HepG2 (cell line): ENCODE data around the gene TAMALIN. TPM values are rescaled to one million over a fixed set of nuclear protein-coding genes. Genes with fewer than 3 reads are reported as not detected.

Source experiments
- ASH2L ChIP-seq: fragments of 300-600, 200-600 bp; sonication (generic); IDR thresholded peaks from 2 replicates; pipeline ENCODE4 v1.7.0; 2017; ENCODE audit warnings: low read depth, mild to moderate bottlenecking, moderate library complexity, mixed read lengths, low read length; ENCODE audit not compliant: insufficient read length
- SAFB2 ChIP-seq: sonication (generic); formaldehyde crosslinking; IDR thresholded peaks from 2 replicates; pipeline ENCODE4 v1.5.1; 2020; ENCODE audit warnings: missing genetic modification reagents, low read depth, mild to moderate bottlenecking, borderline replicate concordance
- SAP130 ChIP-seq: IDR thresholded peaks from 2 replicates; pipeline ENCODE4 v1.6.1; 2016; ENCODE audit warnings: low read depth
- SYNCRIP ChIP-seq: fragments of 200-400 bp; formaldehyde crosslinking; IDR thresholded peaks from 2 replicates; pipeline ENCODE4 v1.6.1; 2018; ENCODE audit warnings: mild to moderate bottlenecking, low read depth, low read length; ENCODE audit not compliant: insufficient read depth
- XBP1 ChIP-seq: sonication (generic); formaldehyde crosslinking; IDR thresholded peaks from 2 replicates; pipeline ENCODE4 v1.5.0; 2020; ENCODE audit warnings: missing genetic modification reagents
- ZFP36L1 ChIP-seq: sonication (generic); formaldehyde crosslinking; IDR thresholded peaks from 2 replicates; pipeline ENCODE4 v1.8.0; 2022; ENCODE audit warnings: mild to moderate bottlenecking, missing genetic modification reagents, moderate library complexity
- ZMYM4 ChIP-seq: sonication (generic); formaldehyde crosslinking; IDR thresholded peaks from 2 replicates; pipeline ENCODE4 v1.8.1; 2023; ENCODE audit warnings: mild to moderate bottlenecking, missing genetic modification reagents
- ZNF343 ChIP-seq: sonication (generic); formaldehyde crosslinking; IDR thresholded peaks from 2 replicates; pipeline ENCODE4 v1.4.0; 2020; ENCODE audit warnings: mild to moderate bottlenecking, missing genetic modification reagents
- polyA plus RNA-seq, 8 experiments: library from polyadenylated mRNA; depleted of rRNA in 3 of 8; stranded (reverse) in 7 of 8; unstranded in 1 of 8; fragments of >200 nt; fragmentation: Illumina TruSeq in 4 of 8; extraction: Trizol in 4 of 8; gene quantifications; 2 replicates each; pipeline versions ENCODE4 v1.2.1 to v1.2.3, GENCODE V29; 2011 to 2016; ENCODE audit warnings: low read depth in 4 of 8, missing spikeins in 1 of 8, mixed read lengths in 1 of 8; ENCODE audit not compliant: insufficient read depth in 1 of 8
- total RNA-seq, 5 experiments: library from RNA; depleted of rRNA; stranded (reverse); fragments of >200 nt; fragmentation: Illumina TruSeq; extraction: Trizol; gene quantifications; 2 replicates each; pipeline ENCODE4 v1.2.3, GENCODE V29; 2016; ENCODE audit warnings: low read depth in 1 of 5
- TF ChIP-seq, protein P1 (sequence below): sonication (generic); formaldehyde crosslinking; IDR thresholded peaks from 2 replicates; pipeline ENCODE4 v1.5.0; 2020; ENCODE audit warnings: mild to moderate bottlenecking, missing genetic modification reagents
- TF ChIP-seq, protein P2 (sequence below): sonication (generic); formaldehyde crosslinking; conservative IDR thresholded peaks from 2 replicates; pipeline ENCODE4 v1.8.1; 2023; ENCODE audit warnings: missing genetic modification reagents
- TF ChIP-seq, protein P3 (sequence below): IDR thresholded peaks from 2 replicates; pipeline ENCODE4 v1.6.1; 2012; ENCODE audit warnings: inconsistent platforms

Gene TAMALIN
- total and polyA plus RNA-seq, 2 of the 13 experiments (the other 11 are each of a cell fraction or from before 2014, with no cell fraction given) = 2.9 to 10.9 TPM

DNA sequence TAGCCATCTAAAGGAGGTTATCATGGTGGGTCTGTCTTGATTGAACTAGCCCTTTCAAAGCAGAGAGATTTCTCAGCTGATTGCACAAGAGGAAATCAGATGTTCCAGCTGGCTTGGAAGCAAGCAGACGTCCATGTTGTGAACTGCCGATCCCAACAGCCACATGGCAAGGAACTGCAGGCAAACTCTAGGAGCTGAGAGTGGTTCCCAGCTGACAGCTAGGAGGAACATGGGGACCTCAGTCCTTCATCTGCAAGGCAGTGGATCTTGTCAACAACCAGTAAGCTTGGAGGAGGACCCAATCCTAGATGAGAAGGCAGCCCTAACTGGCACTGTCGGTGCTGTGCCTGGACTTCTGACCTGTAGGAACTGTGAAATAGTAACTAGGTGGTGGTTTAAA, 47.5 kb upstream of the TAMALIN start (continued):
- TF ChIP-seq, protein P1, sequence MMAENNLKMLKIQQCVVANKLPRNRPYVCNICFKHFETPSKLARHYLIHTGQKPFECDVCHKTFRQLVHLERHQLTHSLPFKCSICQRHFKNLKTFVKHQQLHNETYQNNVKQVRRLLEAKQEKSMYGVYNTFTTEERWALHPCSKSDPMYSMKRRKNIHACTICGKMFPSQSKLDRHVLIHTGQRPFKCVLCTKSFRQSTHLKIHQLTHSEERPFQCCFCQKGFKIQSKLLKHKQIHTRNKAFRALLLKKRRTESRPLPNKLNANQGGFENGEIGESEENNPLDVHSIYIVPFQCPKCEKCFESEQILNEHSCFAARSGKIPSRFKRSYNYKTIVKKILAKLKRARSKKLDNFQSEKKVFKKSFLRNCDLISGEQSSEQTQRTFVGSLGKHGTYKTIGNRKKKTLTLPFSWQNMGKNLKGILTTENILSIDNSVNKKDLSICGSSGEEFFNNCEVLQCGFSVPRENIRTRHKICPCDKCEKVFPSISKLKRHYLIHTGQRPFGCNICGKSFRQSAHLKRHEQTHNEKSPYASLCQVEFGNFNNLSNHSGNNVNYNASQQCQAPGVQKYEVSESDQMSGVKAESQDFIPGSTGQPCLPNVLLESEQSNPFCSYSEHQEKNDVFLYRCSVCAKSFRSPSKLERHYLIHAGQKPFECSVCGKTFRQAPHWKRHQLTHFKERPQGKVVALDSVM (CRISPR knock-in tag) = no peak
- TF ChIP-seq SYNCRIP (no peak), ASH2L (peak; percentile 39), SAFB2 (CRISPR knock-in tag) (no peak), XBP1 (CRISPR knock-in tag) (no peak), SAP130 (CRISPR knock-in tag) (peak; percentile 45; the same call in 1 of the 2 replicates), ZMYM4 (peak; percentile 36; the same call in 1 of the 2 replicates), ZFP36L1 (CRISPR knock-in tag) (no peak), ZNF343 (CRISPR knock-in tag) (0 out of 2 replicates have a peak, but pooled peaks have one; percentile 67)
- TF ChIP-seq, protein P2, sequence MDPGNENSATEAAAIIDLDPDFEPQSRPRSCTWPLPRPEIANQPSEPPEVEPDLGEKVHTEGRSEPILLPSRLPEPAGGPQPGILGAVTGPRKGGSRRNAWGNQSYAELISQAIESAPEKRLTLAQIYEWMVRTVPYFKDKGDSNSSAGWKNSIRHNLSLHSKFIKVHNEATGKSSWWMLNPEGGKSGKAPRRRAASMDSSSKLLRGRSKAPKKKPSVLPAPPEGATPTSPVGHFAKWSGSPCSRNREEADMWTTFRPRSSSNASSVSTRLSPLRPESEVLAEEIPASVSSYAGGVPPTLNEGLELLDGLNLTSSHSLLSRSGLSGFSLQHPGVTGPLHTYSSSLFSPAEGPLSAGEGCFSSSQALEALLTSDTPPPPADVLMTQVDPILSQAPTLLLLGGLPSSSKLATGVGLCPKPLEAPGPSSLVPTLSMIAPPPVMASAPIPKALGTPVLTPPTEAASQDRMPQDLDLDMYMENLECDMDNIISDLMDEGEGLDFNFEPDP (CRISPR knock-in tag) = no peak
- TF ChIP-seq, protein P3, sequence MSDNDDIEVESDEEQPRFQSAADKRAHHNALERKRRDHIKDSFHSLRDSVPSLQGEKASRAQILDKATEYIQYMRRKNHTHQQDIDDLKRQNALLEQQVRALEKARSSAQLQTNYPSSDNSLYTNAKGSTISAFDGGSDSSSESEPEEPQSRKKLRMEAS = peak; percentile 71
